HCT116 (cell line): ENCODE results near the gene SESN1. TPM values are rescaled to one million over a fixed set of nuclear protein-coding genes. Genes with fewer than 3 reads are reported as not detected.

Experiments
- ATAC-seq: fragments of 200-7000 bp; cut with Tn5 transposase; 2 replicates; pipeline ENCODE4 v1.9.1; 2020; ENCODE audit warnings: mild to moderate bottlenecking, moderate library complexity
- BruUV-seq: library from RNA; stranded (reverse); fragments of 400-500 nt; replicated peaks from 2 replicates; lab custom pipeline; 2021; lab: Mats Ljungman, UMichigan
- CTCF ChIA-PET: fragments of 300-600 bp; sonication (Branson Sonifier 250); formaldehyde crosslinking; loops from one replicate; lab custom pipeline; 2021; ENCODE audit warnings: antibody characterized with exemption; lab: Charles Lee
- POLR2A ChIA-PET: fragments of 300-600, 350-600 bp; sonication (Branson Sonifier 250); formaldehyde crosslinking; loops from one replicate; lab custom pipeline; 2021; ENCODE audit warnings: antibody characterized with exemption; lab: Charles Lee
- RAD21 ChIA-PET, 2 experiments: fragments of 300-600 bp; sonication (Branson Sonifier 250); formaldehyde crosslinking; loops; one replicate each; lab custom pipeline; 2023; ENCODE audit warnings: low total read pairs in 2 of 2; ENCODE audit not compliant: uncharacterized antibody in 2 of 2, unreplicated experiment in 2 of 2, low non-redundant PET in 1 of 2; lab: Charles Lee
- DNase-seq: peaks from one replicate; pipeline ENCODE4 v3.0.0-alpha.2; 2010; ENCODE audit warnings: low read depth, low spot score
- H2AFZ ChIP-seq: fragments of 200-600 bp; shearing (Covaris generic), sonication (generic); 2 replicates; pipeline ENCODE4 v1.6.1; 2017; ENCODE audit warnings: low read depth, mixed run types, mixed read lengths, antibody characterized with exemption, low read length; ENCODE audit not compliant: poor library complexity, severe bottlenecking
- H3K27ac ChIP-seq: 2 replicates; pipeline ENCODE4 v1.5.1; 2012; ENCODE audit warnings: low read depth, low read length
- H3K27me3 ChIP-seq: fragments of 200-600 bp; sonication (generic); 2 replicates; pipeline ENCODE4 v1.6.1; 2016; ENCODE audit warnings: mixed run types, low read length, mixed read lengths; ENCODE audit not compliant: insufficient read depth
- H3K36me3 ChIP-seq, 2 experiments: fragments of 200-500 bp in 1 of 2; fragments of 200-600 bp in 1 of 2; sonication (Bioruptor generic) in 1 of 2; sonication (generic) in 1 of 2; 2 replicates each; pipeline versions ENCODE4 v1.5.1 to v1.6.1; 2014 to 2016; ENCODE audit warnings: low read length in 2 of 2, inconsistent platforms in 1 of 2, mixed read lengths in 1 of 2, mixed run types in 1 of 2; ENCODE audit not compliant: insufficient read depth in 2 of 2, control insufficient read depth in 1 of 2
- H3K4me1 ChIP-seq, 2 experiments: fragments of 200-600 bp in 1 of 2; sonication (generic) in 1 of 2; 2 replicates each; pipeline versions ENCODE4 v1.5.1 to v1.6.1; 2012 to 2017; ENCODE audit warnings: low read length in 2 of 2, inconsistent platforms in 1 of 2, mild to moderate bottlenecking in 1 of 2, mixed read lengths in 1 of 2, mixed run types in 1 of 2, moderate library complexity in 1 of 2; ENCODE audit not compliant: insufficient read depth in 2 of 2, control insufficient read depth in 1 of 2
- H3K4me2 ChIP-seq: fragments of 200-600 bp; sonication (generic); 2 replicates; pipeline ENCODE4 v1.6.1; 2017; ENCODE audit warnings: mixed run types, low read length, mixed read lengths
- H3K4me3 ChIP-seq, 2 experiments: fragments of 200-600 bp in 1 of 2; sonication (generic) in 1 of 2; replicated peaks in 1 of 2; 2 replicates each; pipeline ENCODE4 v1.5.1; 2011 to 2016; ENCODE audit warnings: low read length in 2 of 2, control low read depth in 1 of 2, low read depth in 1 of 2, mild to moderate bottlenecking in 1 of 2, mixed read lengths in 1 of 2, mixed run types in 1 of 2
- H3K79me2 ChIP-seq: fragments of 200-600 bp; sonication (generic); 2 replicates; pipeline ENCODE4 v1.6.1; 2017; ENCODE audit warnings: mild to moderate bottlenecking, mixed run types, low read length, moderate library complexity, mixed read lengths; ENCODE audit not compliant: insufficient read depth
- H3K9ac ChIP-seq: fragments of 200-600 bp; sonication (generic); 2 replicates; pipeline ENCODE4 v1.6.1; 2016; ENCODE audit warnings: low read length, mixed read lengths
- H3K9me2 ChIP-seq: fragments of 200-600 bp; sonication (generic), shearing (Covaris generic); 2 replicates; pipeline ENCODE4 v1.6.1; 2017; ENCODE audit warnings: mixed run types, mild to moderate bottlenecking, moderate library complexity; ENCODE audit not compliant: insufficient read depth
- H3K9me3 ChIP-seq, 2 experiments: fragments of 200-500 bp in 1 of 2; fragments of 200-600 bp in 1 of 2; sonication (Bioruptor generic) in 1 of 2; sonication (generic) in 1 of 2; 2 replicates each; pipeline ENCODE4 v1.6.1; 2014 to 2017; ENCODE audit warnings: low read length in 2 of 2, mixed read lengths in 2 of 2, inconsistent platforms in 1 of 2, low read depth in 1 of 2, mild to moderate bottlenecking in 1 of 2, mixed run types in 1 of 2, moderate library complexity in 1 of 2; ENCODE audit not compliant: control insufficient read depth in 1 of 2, insufficient read depth in 1 of 2
- H4K20me1 ChIP-seq: fragments of 200-600 bp; sonication (generic), shearing (Covaris generic); 2 replicates; pipeline ENCODE4 v1.6.1; 2017; ENCODE audit warnings: mixed run types, mild to moderate bottlenecking, moderate library complexity; ENCODE audit not compliant: insufficient read depth
- CBX3 ChIP-seq: IDR thresholded peaks from 2 replicates; pipeline ENCODE4 v1.6.1; 2012; ENCODE audit warnings: low read depth
- EGR1 ChIP-seq: IDR thresholded peaks from 2 replicates; pipeline ENCODE4 v1.6.1; 2012; ENCODE audit warnings: low read depth
- ELF1 ChIP-seq: IDR thresholded peaks from 2 replicates; pipeline ENCODE4 v1.6.1; 2012; ENCODE audit warnings: low read depth, borderline replicate concordance
- EZH2 ChIP-seq: fragments of 200-600 bp; sonication (generic); IDR thresholded peaks from 2 replicates; pipeline ENCODE4 v1.6.1; 2017; ENCODE audit warnings: antibody characterized with exemption, mixed run types
- EZH2phosphoT487 ChIP-seq: fragments of 200-600 bp; IDR thresholded peaks from 2 replicates; pipeline ENCODE4 v1.6.1; 2018; ENCODE audit warnings: antibody characterized with exemption, borderline replicate concordance
- FOSL1 ChIP-seq: IDR thresholded peaks from 2 replicates; pipeline ENCODE4 v1.6.1; 2012; ENCODE audit warnings: low read depth
- MAX ChIP-seq: IDR thresholded peaks from 2 replicates; pipeline ENCODE4 v1.6.1; 2012
- POLR2A ChIP-seq: IDR thresholded peaks from 2 replicates; pipeline ENCODE4 v1.7.0; 2011; ENCODE audit warnings: borderline replicate concordance; ENCODE audit not compliant: insufficient read depth, insufficient read length; ENCODE audit errors: extremely low read depth
- POLR2AphosphoS5 ChIP-seq: IDR thresholded peaks from 2 replicates; pipeline ENCODE4 v1.6.1; 2011; ENCODE audit warnings: mild to moderate bottlenecking, low read depth, low read length, moderate library complexity
- RAD21 ChIP-seq: IDR thresholded peaks from 2 replicates; pipeline ENCODE4 v1.6.1; 2012; ENCODE audit warnings: low read depth, mild to moderate bottlenecking
- REST ChIP-seq: IDR thresholded peaks from 2 replicates; pipeline ENCODE4 v1.6.1; 2012; ENCODE audit warnings: low read depth
- SIN3A ChIP-seq: IDR thresholded peaks from 2 replicates; pipeline ENCODE4 v1.6.1; 2012; ENCODE audit warnings: low read depth
- SRF ChIP-seq: IDR thresholded peaks from 2 replicates; pipeline ENCODE4 v1.6.1; 2012; ENCODE audit warnings: low read depth
- TCF7L2 ChIP-seq: IDR thresholded peaks from 2 replicates; pipeline ENCODE4 v1.7.0; 2011; ENCODE audit warnings: borderline replicate concordance, inconsistent platforms; ENCODE audit not compliant: insufficient read depth, insufficient read length; ENCODE audit errors: extremely low read depth
- YY1 ChIP-seq: IDR thresholded peaks from 2 replicates; pipeline ENCODE4 v1.6.1; 2011; ENCODE audit warnings: low read length, low read depth, moderate library complexity, mild to moderate bottlenecking; ENCODE audit not compliant: insufficient replicate concordance; ENCODE audit errors: extremely low read depth
- ZBTB33 ChIP-seq: IDR thresholded peaks from 2 replicates; pipeline ENCODE4 v1.6.1; 2011; ENCODE audit warnings: mild to moderate bottlenecking, low read length, moderate library complexity; ENCODE audit not compliant: insufficient replicate concordance; ENCODE audit errors: extremely low read depth
- ZFX ChIP-seq: fragments of 450-650 bp; IDR thresholded peaks from 2 replicates; pipeline ENCODE4 v1.6.1; 2017
- intact Hi-C: fragments of 100-400 bp; cut with micrococcal nuclease; formaldehyde crosslinking; loops from 2 replicates; pipeline ENCODE4 v1.10.0; 2022
- total RNA-seq: library from RNA; stranded (reverse); gene quantifications from one replicate; pipeline ENCODE4 v1.2.1, GENCODE V29; 2021; ENCODE audit not compliant: unreplicated experiment
- TF ChIP-seq, protein P1 (sequence below), 3 experiments: fragments of 200-600 bp in 1 of 3; sonication (generic) in 1 of 3; IDR thresholded peaks in 2 of 3; conservative IDR thresholded peaks in 1 of 3; 2 replicates each; pipeline ENCODE4 v1.5.1; 2012 to 2017; ENCODE audit warnings: low read depth in 2 of 3, low read length in 2 of 3, antibody characterized with exemption in 1 of 3, borderline replicate concordance in 1 of 3, control low read depth in 1 of 3, mild to moderate bottlenecking in 1 of 3, mixed read lengths in 1 of 3, mixed run types in 1 of 3, moderate library complexity in 1 of 3; ENCODE audit not compliant: insufficient read depth in 1 of 3

The SESN1 gene
- total RNA-seq, 1 experiment from 2014 or later, result 9.3 TPM

DNA sequence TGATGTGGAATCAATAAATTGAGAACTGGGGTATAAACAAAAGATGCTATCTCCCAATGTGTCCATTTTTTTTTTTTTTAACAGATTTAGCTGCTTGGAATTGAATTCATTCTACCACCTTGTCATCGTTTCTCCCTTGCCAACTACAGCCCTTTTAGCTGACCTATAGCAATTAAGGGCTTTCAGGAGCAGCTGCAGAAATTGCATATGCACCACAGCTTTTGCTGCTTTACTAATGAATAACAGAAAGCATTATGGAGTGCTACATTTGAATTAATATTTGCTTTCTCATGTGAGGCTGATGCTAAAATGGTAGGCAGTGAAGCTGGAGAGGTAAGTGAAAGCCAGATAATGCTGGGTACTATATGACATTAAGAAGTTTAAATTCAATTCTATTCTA, 5.7 kb downstream of the SESN1 start (continued):
- TF ChIP-seq REST (no peak), RAD21 (no peak)

DNA sequence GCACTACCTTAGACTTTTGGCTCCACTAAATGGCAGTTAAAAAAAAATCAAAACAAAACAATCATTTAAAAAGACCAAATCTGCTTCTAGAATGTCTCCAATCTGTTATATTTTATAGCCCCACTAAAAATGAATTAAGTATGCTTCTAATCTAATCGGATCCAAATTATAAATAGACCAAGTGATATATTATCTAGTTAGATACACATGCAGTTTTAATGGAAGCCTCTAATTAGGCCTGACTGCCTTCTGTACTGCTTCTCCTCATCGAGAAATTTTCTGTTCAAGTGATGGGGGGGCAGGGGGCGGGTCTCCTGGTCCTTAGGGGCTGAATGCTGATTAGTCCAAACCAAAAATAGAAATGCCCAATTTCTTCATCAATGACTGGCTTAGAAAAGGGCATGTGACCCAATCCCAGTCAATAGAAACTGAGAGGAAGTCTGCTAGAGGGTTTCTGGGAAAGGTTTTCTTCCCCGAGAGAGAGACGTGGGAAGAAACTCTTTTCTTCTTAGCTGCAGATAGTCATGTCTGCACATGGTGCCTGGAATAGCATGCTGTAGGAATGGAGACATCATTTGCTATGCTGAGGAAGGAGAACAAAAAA, 6.9 kb downstream of the SESN1 start:
- intact Hi-C loops, result no loop called here
- H3K9ac ChIP-seq, result no peak overlapping the region
- H3K79me2 ChIP-seq, result no peaks in the 10 kb centered on the region; the same call in 1 of the 2 replicates
- POLR2A ChIA-PET, result no interaction called here
- no peaks in the 10 kb centered on the region for H3K9me3 ChIP-seq
- H4K20me1 ChIP-seq, result no peaks in the 10 kb centered on the region
- ATAC-seq (no peak), DNase-seq (no peak)
- no TSS peak for BruUV-seq
- CTCF ChIA-PET, result no interaction called here
- H3K27me3 ChIP-seq, result no peaks in the 10 kb centered on the region
- no peak overlapping the region for H2AFZ ChIP-seq
- H3K27ac ChIP-seq, result no peak overlapping the region
- RAD21 ChIA-PET, result no interaction called here
- no peaks in the 10 kb centered on the region for H3K36me3 ChIP-seq
- no peak overlapping the region for H3K4me3 ChIP-seq
- no peaks in the 10 kb centered on the region for H3K9me2 ChIP-seq
- H3K4me1 ChIP-seq, result no peaks in the 10 kb centered on the region
- H3K4me2 ChIP-seq, result no peak overlapping the region
- TF ChIP-seq EGR1 (no peak), CBX3 (no peak), POLR2AphosphoS5 (no peak), SIN3A (no peak), FOSL1 (no peak), ZFX (no peak), ELF1 (no peak), EZH2 (no peak), ZBTB33 (no peak), POLR2A (no peak), TCF7L2 (no peak), SRF (no peak), YY1 (no peak), EZH2phosphoT487 (no peak), MAX (no peak)
- TF ChIP-seq, protein P1, sequence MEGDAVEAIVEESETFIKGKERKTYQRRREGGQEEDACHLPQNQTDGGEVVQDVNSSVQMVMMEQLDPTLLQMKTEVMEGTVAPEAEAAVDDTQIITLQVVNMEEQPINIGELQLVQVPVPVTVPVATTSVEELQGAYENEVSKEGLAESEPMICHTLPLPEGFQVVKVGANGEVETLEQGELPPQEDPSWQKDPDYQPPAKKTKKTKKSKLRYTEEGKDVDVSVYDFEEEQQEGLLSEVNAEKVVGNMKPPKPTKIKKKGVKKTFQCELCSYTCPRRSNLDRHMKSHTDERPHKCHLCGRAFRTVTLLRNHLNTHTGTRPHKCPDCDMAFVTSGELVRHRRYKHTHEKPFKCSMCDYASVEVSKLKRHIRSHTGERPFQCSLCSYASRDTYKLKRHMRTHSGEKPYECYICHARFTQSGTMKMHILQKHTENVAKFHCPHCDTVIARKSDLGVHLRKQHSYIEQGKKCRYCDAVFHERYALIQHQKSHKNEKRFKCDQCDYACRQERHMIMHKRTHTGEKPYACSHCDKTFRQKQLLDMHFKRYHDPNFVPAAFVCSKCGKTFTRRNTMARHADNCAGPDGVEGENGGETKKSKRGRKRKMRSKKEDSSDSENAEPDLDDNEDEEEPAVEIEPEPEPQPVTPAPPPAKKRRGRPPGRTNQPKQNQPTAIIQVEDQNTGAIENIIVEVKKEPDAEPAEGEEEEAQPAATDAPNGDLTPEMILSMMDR (IDR thresholded peaks at IDR 0.05 in 2 of 3, conservative IDR thresholded peaks at IDR 0.05 in 1 of 3; ENCODE audit: borderline replicate concordance in 1 of 3, insufficient read depth in 1 of 3, low read depth in 2 of 3, low read length in 2 of 3), result no peak
